Measurements from ENCODE around the gene SLC25A1.

Gene SLC25A1

DNA sequence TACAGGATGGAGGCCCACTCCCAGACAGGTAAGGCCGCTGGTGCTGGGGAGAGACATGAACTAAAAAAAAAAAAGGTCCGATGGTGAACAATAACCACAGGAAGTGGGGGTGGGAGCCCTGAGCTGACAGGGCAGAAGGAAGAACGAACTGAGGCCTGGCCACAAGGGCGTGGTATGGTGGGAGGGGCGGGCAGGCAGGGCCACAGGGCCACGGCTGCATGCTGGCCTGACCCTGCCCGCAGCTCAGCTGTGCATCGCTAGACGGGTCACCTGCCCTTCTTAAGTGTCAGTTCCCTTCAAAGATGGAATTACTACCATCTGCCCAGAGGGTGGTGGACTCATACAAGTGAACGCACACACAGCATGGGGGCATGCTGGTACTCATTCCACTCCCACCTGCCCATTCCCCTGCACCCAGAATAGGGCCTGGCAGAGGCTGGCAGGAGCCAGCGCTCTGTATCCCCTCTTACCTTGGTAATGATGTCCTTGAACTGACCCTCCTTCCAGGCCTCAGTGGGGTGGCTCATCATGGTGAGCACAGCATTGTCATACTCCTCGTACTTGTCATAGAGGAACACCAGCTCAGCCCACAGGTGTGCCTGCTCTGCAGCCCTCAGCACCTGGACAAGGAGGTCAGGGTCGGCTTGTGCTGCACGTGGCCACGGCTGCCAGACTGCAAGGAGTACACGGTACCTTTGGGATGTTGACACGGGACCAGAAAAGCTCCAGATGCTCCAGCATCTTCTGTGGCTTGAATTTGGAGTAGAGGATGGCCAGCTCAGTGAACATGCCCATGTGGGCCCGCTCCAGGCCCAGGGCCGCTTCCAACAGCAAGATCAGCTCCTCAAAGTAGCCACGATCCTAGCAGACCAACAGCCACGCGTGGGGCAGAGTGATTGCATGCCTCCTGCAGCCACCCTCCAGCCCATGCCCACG is 17.5 kb upstream of the SLC25A1 start:
- H3K36me3 ChIP-seq = peaks cover 99% of the 10 kb centered on the region
- no peaks in the 10 kb centered on the region for H3K9me3 ChIP-seq
- no peaks in the 10 kb centered on the region for H3K27me3 ChIP-seq
- TF ChIP-seq, protein P1, sequence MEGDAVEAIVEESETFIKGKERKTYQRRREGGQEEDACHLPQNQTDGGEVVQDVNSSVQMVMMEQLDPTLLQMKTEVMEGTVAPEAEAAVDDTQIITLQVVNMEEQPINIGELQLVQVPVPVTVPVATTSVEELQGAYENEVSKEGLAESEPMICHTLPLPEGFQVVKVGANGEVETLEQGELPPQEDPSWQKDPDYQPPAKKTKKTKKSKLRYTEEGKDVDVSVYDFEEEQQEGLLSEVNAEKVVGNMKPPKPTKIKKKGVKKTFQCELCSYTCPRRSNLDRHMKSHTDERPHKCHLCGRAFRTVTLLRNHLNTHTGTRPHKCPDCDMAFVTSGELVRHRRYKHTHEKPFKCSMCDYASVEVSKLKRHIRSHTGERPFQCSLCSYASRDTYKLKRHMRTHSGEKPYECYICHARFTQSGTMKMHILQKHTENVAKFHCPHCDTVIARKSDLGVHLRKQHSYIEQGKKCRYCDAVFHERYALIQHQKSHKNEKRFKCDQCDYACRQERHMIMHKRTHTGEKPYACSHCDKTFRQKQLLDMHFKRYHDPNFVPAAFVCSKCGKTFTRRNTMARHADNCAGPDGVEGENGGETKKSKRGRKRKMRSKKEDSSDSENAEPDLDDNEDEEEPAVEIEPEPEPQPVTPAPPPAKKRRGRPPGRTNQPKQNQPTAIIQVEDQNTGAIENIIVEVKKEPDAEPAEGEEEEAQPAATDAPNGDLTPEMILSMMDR (IDR thresholded peaks at IDR 0.05) = no peak
- H3K4me3 ChIP-seq (ENCODE audit: low read depth in 1 of 2, low read length in 1 of 2) = no peak overlapping the region
- peak overlapping the region; percentile 45 for H3K27ac ChIP-seq
- H3K4me1 ChIP-seq (ENCODE audit: control insufficient read depth in 1 of 2, insufficient read depth in 1 of 2, low read depth in 1 of 2, low read length in 1 of 2) = no peaks in the 10 kb centered on the region

DNA sequence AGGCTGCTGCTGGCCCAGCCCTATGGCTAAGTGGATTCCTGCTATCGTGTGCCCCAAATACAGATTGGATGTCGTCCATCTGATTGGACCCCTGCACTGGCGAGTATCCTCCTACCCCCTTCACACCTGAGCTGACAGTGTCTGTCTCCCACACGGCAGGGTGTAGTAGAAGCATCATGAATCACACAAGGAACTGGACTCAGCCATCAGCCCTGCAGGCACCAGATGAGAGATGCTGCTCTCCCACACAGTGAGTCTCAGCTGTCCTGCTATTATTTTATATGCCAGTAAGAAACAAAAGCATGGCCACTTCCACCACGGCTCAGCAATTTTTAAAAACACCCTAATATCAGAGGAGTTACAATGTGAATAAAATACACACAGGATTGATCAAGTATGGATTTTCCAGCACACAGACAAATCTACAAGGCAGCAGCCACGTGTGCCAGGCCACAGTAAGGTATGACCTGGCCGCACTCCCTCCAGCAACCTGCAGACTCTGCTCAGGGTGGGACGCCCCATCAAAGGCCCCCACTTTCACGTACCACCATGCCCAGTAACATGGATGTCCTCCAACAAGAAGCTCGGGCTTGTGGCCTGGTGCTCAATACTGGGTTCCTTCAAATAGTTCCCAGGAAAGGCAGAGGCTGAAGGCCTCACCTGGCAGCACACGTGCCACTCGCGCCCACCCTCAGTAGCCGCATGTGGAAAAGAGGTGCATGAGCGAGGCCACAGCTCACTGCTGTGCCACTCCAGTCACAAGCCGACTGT is 16.4 kb upstream of the SLC25A1 start:
- Histone ChIP-seq H3K4me1 (ENCODE audit: control insufficient read depth in 1 of 2, insufficient read depth in 1 of 2, low read depth in 1 of 2, low read length in 1 of 2) (no peaks in the 10 kb centered on the region), H3K9me3 (no peaks in the 10 kb centered on the region)

DNA sequence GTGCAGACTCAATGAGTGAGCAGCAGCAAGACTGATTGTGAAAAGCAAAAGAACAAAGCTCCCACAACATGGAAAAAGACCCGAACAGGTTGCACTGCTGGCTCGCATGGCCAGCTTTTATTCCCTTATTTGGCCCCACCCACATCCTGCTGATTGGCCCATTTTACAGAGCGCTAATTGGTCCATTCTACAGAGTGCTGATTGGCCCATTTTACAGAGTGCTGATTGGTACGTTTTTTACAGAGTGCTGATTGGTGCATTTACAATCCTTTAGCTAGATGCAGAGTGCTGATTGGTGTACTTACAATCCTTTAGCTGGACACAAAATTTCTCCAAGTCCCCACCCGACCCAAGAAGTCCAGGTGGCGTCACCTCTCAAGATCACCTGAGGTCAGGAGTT is 15.3 kb upstream of the SLC25A1 start:
- Histone ChIP-seq H3K4me3 (ENCODE audit: low read depth in 1 of 2, low read length in 1 of 2) (no peak overlapping the region), H3K27me3 (no peaks in the 10 kb centered on the region), H3K4me1 (ENCODE audit: control insufficient read depth in 1 of 2, insufficient read depth in 1 of 2, low read depth in 1 of 2, low read length in 1 of 2) (no peaks in the 10 kb centered on the region), H3K36me3 (peaks cover 97% of the 10 kb centered on the region), H3K27ac (no peak overlapping the region), H3K9me3 (no peaks in the 10 kb centered on the region)
- TF ChIP-seq, protein P1 (IDR thresholded peaks at IDR 0.05) = no peak

More for the DNA sequence above, 16.4 kb upstream of the SLC25A1 start:
- Histone ChIP-seq H3K4me3 (ENCODE audit: low read depth in 1 of 2, low read length in 1 of 2) (no peak overlapping the region), H3K36me3 (peaks cover 97% of the 10 kb centered on the region), H3K27ac (peak overlapping the region; percentile 45), H3K27me3 (no peaks in the 10 kb centered on the region)
- TF ChIP-seq, protein P1 (IDR thresholded peaks at IDR 0.05) = no peak

DNA sequence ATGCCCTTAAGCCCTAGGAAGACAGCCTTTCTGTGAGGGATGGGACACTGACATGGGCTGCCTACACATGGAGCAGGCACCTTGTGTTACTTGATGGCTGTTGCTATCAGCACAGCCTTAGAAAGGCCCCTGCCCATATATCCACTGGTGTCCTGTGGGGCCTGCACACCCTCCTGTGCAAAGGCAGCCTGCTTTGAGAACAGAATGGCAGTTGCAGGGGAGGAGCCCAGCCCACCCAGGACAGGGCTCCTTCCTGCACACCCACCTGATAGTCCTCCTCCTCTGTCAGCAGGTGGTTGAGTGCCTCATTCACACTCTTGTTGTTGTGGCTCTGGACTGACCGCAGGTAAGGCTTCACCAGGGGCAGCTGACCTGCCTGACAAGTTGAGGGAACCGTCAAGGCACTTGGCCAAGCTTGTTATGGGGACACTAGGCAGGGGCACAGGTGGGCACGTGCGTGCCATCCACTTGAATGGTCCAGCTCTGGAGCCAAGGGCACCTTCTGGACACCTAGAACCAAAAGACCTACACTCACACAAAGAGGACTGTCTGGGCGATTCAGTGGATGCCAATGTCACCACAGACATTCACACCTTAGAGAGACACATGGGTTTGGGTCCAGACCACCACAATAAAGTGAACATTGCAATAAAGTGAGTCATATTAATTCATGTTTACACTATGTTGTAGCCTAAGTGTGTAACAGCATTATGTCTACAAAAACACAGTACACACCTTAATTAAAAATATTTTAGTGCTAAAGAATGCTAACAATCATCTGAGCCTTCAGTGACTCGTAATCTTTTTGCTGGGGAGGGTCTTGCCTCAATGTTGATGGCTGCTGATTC is 9.4 kb upstream of the SLC25A1 start:
- no peaks in the 10 kb centered on the region for H3K9me3 ChIP-seq
- H3K27me3 ChIP-seq = no peaks in the 10 kb centered on the region
- H3K27ac ChIP-seq = no peak overlapping the region
- H3K4me1 ChIP-seq (ENCODE audit: control insufficient read depth in 1 of 2, insufficient read depth in 1 of 2, low read depth in 1 of 2, low read length in 1 of 2) = no peaks in the 10 kb centered on the region
- TF ChIP-seq, protein P1 (IDR thresholded peaks at IDR 0.05) = no peak
- peaks cover 96% of the 10 kb centered on the region for H3K36me3 ChIP-seq
- no peak overlapping the region for H3K4me3 ChIP-seq (ENCODE audit: low read depth in 1 of 2, low read length in 1 of 2)
